SU-DHL-6 (cell line): Measurements from ENCODE around the gene LYSET.
"Not testable (repeated sequence)": the region's sequence is repeated elsewhere in the genome, so short reads cannot be mapped to it uniquely, and the experiment has no call there.

Source experiments
- H2AFZ ChIP-seq: fragments of 200-600 bp; sonication (generic); 2 replicates; pipeline ENCODE4 v1.6.1; 2014; ENCODE audit warnings: low read depth, mild to moderate bottlenecking, moderate library complexity, mixed read lengths, antibody characterized with exemption, low read length; ENCODE audit not compliant: severe bottlenecking
- H3F3A ChIP-seq: fragments of 200-600 bp; shearing (Covaris generic); 2 replicates; pipeline ENCODE4 v1.6.0; 2016; ENCODE audit warnings: antibody characterized with exemption, mild to moderate bottlenecking; ENCODE audit not compliant: insufficient read depth
- H3K27ac ChIP-seq: fragments of 200-600 bp; sonication (generic); 2 replicates; pipeline ENCODE4 v1.5.1; 2016; ENCODE audit warnings: low read depth, mild to moderate bottlenecking, low read length, moderate library complexity, mixed read lengths
- H3K27me3 ChIP-seq: fragments of 200-600 bp; sonication (generic), shearing (Covaris generic); 2 replicates; pipeline ENCODE4 v1.6.0; 2014; ENCODE audit warnings: mild to moderate bottlenecking, low read length
- H3K36me3 ChIP-seq: fragments of 200-600 bp; sonication (generic); 2 replicates; pipeline ENCODE4 v1.6.1; 2014; ENCODE audit warnings: mild to moderate bottlenecking, low read length, mixed read lengths
- H3K4me2 ChIP-seq: fragments of 300-600, 200-600 bp; shearing (Covaris generic), sonication (generic); 2 replicates; pipeline ENCODE4 v1.6.0; 2014; ENCODE audit warnings: low read length, low read depth, mild to moderate bottlenecking; ENCODE audit not compliant: poor library complexity, severe bottlenecking
- H3K4me3 ChIP-seq: fragments of 200-600 bp; sonication (generic); 2 replicates; pipeline ENCODE4 v1.5.1; 2014; ENCODE audit warnings: antibody characterized with exemption, low read length, mild to moderate bottlenecking, mixed read lengths; ENCODE audit not compliant: insufficient read depth, poor library complexity, severe bottlenecking
- H3K79me2 ChIP-seq: fragments of 200-600 bp; sonication (generic); 2 replicates; pipeline ENCODE4 v1.6.1; 2014; ENCODE audit warnings: mild to moderate bottlenecking, low read length, moderate library complexity; ENCODE audit not compliant: insufficient read depth
- H3K9ac ChIP-seq: fragments of 200-600 bp; sonication (generic); 2 replicates; pipeline ENCODE4 v1.7.0; 2014; ENCODE audit warnings: mild to moderate bottlenecking, low read length
- H3K9me2 ChIP-seq: fragments of 200-600 bp; sonication (generic); replicated peaks from 2 replicates; pipeline ENCODE4 v1.6.1; 2014; ENCODE audit warnings: low read length; ENCODE audit not compliant: insufficient read depth
- H3K9me3 ChIP-seq: fragments of 200-600 bp; sonication (generic); 2 replicates; pipeline ENCODE4 v1.6.1; 2014; ENCODE audit warnings: low read length, mixed read lengths; ENCODE audit not compliant: insufficient read depth
- H4K20me1 ChIP-seq: fragments of 200-600 bp; sonication (generic); 2 replicates; pipeline ENCODE4 v1.6.1; 2014; ENCODE audit warnings: low read depth, mild to moderate bottlenecking, antibody characterized with exemption, low read length, moderate library complexity, mixed read lengths
- CTCF ChIP-seq: fragments of 200-600 bp; sonication (generic); IDR thresholded peaks from one replicate; pipeline ENCODE4 v1.5.1; 2017; ENCODE audit warnings: antibody characterized with exemption, mild to moderate bottlenecking, low read length, moderate library complexity; ENCODE audit not compliant: insufficient read depth, poor library complexity, severe bottlenecking
- EZH2phosphoT487 ChIP-seq: fragments of 200-600 bp; sonication (generic), shearing (Covaris generic); conservative IDR thresholded peaks from 2 replicates; pipeline ENCODE4 v1.6.1; 2018; ENCODE audit warnings: mild to moderate bottlenecking, antibody characterized with exemption, low read length, moderate library complexity, mixed read lengths

Gene LYSET

GRCh38 chr14:93184391-93185348, at the start of gene LYSET, which contains the start of gene MOAP1:
Gene LYSET (plus strand): TSS chr14:93185317. CDS start chr14:93185406, 89 bp downstream.
Gene MOAP1 (minus strand): TSS chr14:93184897. CDS start chr14:93184242, 655 bp downstream.
- H3K9me3 ChIP-seq: no peaks in the 10 kb centered on the region
- peak within 1 kb of the TSS; percentile 88 for H2AFZ ChIP-seq
- no peaks in the 10 kb centered on the region for H3K9me2 ChIP-seq
- peak within 1 kb of the TSS; percentile 76 for H3K4me2 ChIP-seq
- peak within 1 kb of the TSS; percentile 91 for H3K27ac ChIP-seq
- H3K36me3 ChIP-seq: 0 out of 2 replicates have a peak, but pooled peaks cover 3% of the 10 kb centered on the region
- TF ChIP-seq EZH2phosphoT487: no peak
- peak within 1 kb of the TSS; percentile 97 for H3K9ac ChIP-seq
- peaks cover 24% of the 10 kb centered on the region for H3K79me2 ChIP-seq
- H3F3A ChIP-seq: peaks cover 16% of the 10 kb centered on the region
- no peaks in the 10 kb centered on the region for H4K20me1 ChIP-seq
- peak within 1 kb of the TSS; percentile 84 for H3K4me3 ChIP-seq
- no peaks in the 10 kb centered on the region for H3K27me3 ChIP-seq

- Histone ChIP-seq H3K79me2 (no peaks in the 10 kb centered on the region), H3K4me3 (no peak overlapping the region), H3K9me3 (no peaks in the 10 kb centered on the region), H3K4me2 (no peak overlapping the region), H3K9me2 (no peaks in the 10 kb centered on the region), H2AFZ (no peak overlapping the region), H3F3A (no peaks in the 10 kb centered on the region), H3K27me3 (no peaks in the 10 kb centered on the region), H4K20me1 (no peaks in the 10 kb centered on the region), H3K36me3 (no peaks in the 10 kb centered on the region), H3K9ac (no peak overlapping the region), H3K27ac (no peak overlapping the region)
- TF ChIP-seq CTCF (no peak), EZH2phosphoT487 (no peak)
Observed at GRCh38 chr14:93135399-93135798, 49.7 kb upstream of the LYSET start.

GRCh38 chr14:93136009-93136408, 49.1 kb upstream of the LYSET start:
- H3K27me3 ChIP-seq: no peaks in the 10 kb centered on the region
- TF ChIP-seq EZH2phosphoT487 (no peak), CTCF (no peak)
- H3K36me3 ChIP-seq: no peaks in the 10 kb centered on the region
- H3K4me2 ChIP-seq: no peak overlapping the region
- no peaks in the 10 kb centered on the region for H3K9me3 ChIP-seq
- no peaks in the 10 kb centered on the region for H4K20me1 ChIP-seq
- no peaks in the 10 kb centered on the region for H3K9me2 ChIP-seq
- no peak overlapping the region for H3K27ac ChIP-seq
- H3K4me3 ChIP-seq: no peak overlapping the region
- no peak overlapping the region for H3K9ac ChIP-seq
- no peaks in the 10 kb centered on the region for H3K79me2 ChIP-seq
- H3F3A ChIP-seq: no peaks in the 10 kb centered on the region
- H2AFZ ChIP-seq: no peak overlapping the region

GRCh38 chr14:93136508-93136907, 48.6 kb upstream of the LYSET start:
- not testable (repeated sequence) for H4K20me1 ChIP-seq, H2AFZ ChIP-seq, H3K9ac ChIP-seq, H3K27me3 ChIP-seq, H3F3A ChIP-seq, H3K36me3 ChIP-seq, H3K9me3 ChIP-seq, H3K79me2 ChIP-seq, H3K27ac ChIP-seq, H3K4me2 ChIP-seq, H3K9me2 ChIP-seq, H3K4me3 ChIP-seq
